ENCODE data around the gene MPHOSPH6.

DNA sequence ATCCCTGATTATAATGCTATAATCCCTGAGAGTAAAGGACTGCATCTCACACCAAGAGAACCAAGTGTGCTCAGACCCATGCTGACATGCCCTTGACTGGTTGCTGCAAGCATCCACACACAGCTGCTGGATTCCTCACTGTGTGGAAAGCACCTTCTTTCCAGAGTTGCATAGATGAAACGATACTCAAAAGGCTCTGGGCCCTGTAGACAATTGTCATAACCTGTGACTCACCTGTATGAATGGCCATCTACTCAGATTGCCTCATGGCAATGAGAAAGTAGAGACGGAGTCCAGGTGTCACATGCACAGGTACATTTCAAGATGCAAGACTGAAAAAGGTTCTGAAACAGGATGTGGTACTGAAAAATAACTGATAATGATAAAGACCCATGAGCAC lies 58.1 kb downstream of the MPHOSPH6 start:
- TF ChIP-seq, protein P1, sequence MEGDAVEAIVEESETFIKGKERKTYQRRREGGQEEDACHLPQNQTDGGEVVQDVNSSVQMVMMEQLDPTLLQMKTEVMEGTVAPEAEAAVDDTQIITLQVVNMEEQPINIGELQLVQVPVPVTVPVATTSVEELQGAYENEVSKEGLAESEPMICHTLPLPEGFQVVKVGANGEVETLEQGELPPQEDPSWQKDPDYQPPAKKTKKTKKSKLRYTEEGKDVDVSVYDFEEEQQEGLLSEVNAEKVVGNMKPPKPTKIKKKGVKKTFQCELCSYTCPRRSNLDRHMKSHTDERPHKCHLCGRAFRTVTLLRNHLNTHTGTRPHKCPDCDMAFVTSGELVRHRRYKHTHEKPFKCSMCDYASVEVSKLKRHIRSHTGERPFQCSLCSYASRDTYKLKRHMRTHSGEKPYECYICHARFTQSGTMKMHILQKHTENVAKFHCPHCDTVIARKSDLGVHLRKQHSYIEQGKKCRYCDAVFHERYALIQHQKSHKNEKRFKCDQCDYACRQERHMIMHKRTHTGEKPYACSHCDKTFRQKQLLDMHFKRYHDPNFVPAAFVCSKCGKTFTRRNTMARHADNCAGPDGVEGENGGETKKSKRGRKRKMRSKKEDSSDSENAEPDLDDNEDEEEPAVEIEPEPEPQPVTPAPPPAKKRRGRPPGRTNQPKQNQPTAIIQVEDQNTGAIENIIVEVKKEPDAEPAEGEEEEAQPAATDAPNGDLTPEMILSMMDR (IDR thresholded peaks at IDR 0.05): no peak
- no peak for TF ChIP-seq POLR2A (IDR thresholded peaks at IDR 0.05)
